HG03565 (cell line): ENCODE data around the gene MDN1.

Source experiments
- ATAC-seq: cut with Tn5 transposase; IDR thresholded peaks from one replicate; pipeline ENCODE4 v1.9.1; 2021; ENCODE audit warnings: mild to moderate bottlenecking, moderate library complexity; ENCODE audit not compliant: unreplicated experiment

Gene MDN1

GRCh38 chr6:89695667-89696066 is 123.9 kb downstream of the MDN1 start:
- ATAC-seq = no peak

GRCh38 chr6:89694428-89694827 is 125.2 kb downstream of the MDN1 start:
- no peak for ATAC-seq

GRCh38 chr6:89693207-89693606 is 126.4 kb downstream of the MDN1 start:
- ATAC-seq = no peak

- no peak for ATAC-seq
These were observed 127.3 kb downstream of the MDN1 start for GRCh38 chr6:89692256-89692655.

- ATAC-seq = no peak
These were observed 128.7 kb downstream of the MDN1 start for GRCh38 chr6:89690944-89691324.

GRCh38 chr6:89689732-89690131 is 129.9 kb downstream of the MDN1 start:
- no peak for ATAC-seq

GRCh38 chr6:89688328-89688727 is 131.3 kb downstream of the MDN1 start:
- ATAC-seq = no peak

GRCh38 chr6:89685311-89685710 is 134.3 kb downstream of the MDN1 start:
- ATAC-seq = no peak

GRCh38 chr6:89682991-89683390 is 136.6 kb downstream of the MDN1 start:
- ATAC-seq = no peak

- ATAC-seq = no peak
These were observed 137.5 kb downstream of the MDN1 start for GRCh38 chr6:89681983-89682564.

GRCh38 chr6:89680551-89680950 is 139.0 kb downstream of the MDN1 start:
- no peak for ATAC-seq

GRCh38 chr6:89680150-89680549 is 139.4 kb downstream of the MDN1 start:
- no peak for ATAC-seq

GRCh38 chr6:89679215-89680120 is 140.1 kb downstream of the MDN1 start:
- ATAC-seq = no peak

GRCh38 chr6:89678531-89678930 is 141.1 kb downstream of the MDN1 start:
- ATAC-seq = no peak

- no peak for ATAC-seq
These were observed 143.4 kb downstream of the MDN1 start for GRCh38 chr6:89675949-89676748.

- ATAC-seq = no peak
These were observed 148.5 kb downstream of the MDN1 start for GRCh38 chr6:89670935-89671565.

- no peak for ATAC-seq
These were observed 150.6 kb downstream of the MDN1 start for GRCh38 chr6:89669002-89669401.

GRCh38 chr6:89667872-89668556 is 151.6 kb downstream of the MDN1 start:
- ATAC-seq = no peak

GRCh38 chr6:89662659-89663223 is 156.9 kb downstream of the MDN1 start:
- ATAC-seq = no peak

GRCh38 chr6:89661559-89661958 is 158.0 kb downstream of the MDN1 start:
- no peak for ATAC-seq
